Stimulated activated CD4-positive, alpha-beta T cell treated with anti-CD3 and anti-CD28 coated beads, Interleukin-12 subunit alpha, Interleukin-12 subunit beta, amount 100 ng/mL, for 24 hours (primary cell): ENCODE measurements around the gene TBPL1.
A peak's percentile ranks its signal among the peaks of the same experiment; 100 is the strongest.
"Not testable (repeated sequence)": the region's sequence is repeated elsewhere in the genome, so short reads cannot be mapped to it uniquely, and the experiment has no call there.

Experiments
- DNase-seq, 2 experiments: peaks; one replicate each; pipeline ENCODE4 v3.0.0-alpha.2; 2020; ENCODE audit warnings: low read depth in 2 of 2

Gene TBPL1

GRCh38 chr6:133952815-133953633 lies at the start of gene TBPL1:
TSS of gene TBPL1 (plus strand) at chr6:133953224. CDS start at chr6:133980126, 26,902 bp downstream.
- peak; percentile 88 to 91 for DNase-seq

DNA sequence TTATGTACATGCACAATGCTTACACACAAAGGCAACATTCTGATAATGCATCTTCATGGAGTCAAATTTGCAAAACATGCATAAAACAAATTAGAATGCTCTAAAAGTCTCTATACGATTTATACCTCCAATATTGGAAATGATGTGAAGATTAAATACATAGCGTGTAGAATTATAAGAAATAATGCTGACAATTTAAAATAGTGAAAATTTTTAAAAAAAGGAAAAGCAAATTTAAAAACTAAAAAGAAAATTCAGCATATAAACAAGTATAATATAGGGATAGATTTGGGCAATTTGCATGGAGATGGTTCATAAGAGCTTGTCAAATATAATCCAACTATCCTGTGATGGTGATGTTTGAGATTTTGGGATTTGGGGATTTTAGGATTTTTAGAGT lies 49.2 kb upstream of the TBPL1 start:
- DNase-seq: no peak

GRCh38 chr6:133906050-133906449 lies 47.0 kb upstream of the TBPL1 start:
- no peak for DNase-seq

- DNase-seq: peak; percentile 56 to 83
Measured at GRCh38 chr6:133916650-133917151, 36.3 kb upstream of the TBPL1 start.

GRCh38 chr6:133917781-133918180 lies 35.2 kb upstream of the TBPL1 start:
- no peak for DNase-seq

- no peak for DNase-seq
Measured at GRCh38 chr6:133918208-133918930, 34.7 kb upstream of the TBPL1 start.

GRCh38 chr6:133919362-133919761 lies 33.7 kb upstream of the TBPL1 start:
- no peak for DNase-seq

- DNase-seq: peak; percentile 33 to 77
Measured at GRCh38 chr6:133921249-133921859, 31.7 kb upstream of the TBPL1 start.

DNA sequence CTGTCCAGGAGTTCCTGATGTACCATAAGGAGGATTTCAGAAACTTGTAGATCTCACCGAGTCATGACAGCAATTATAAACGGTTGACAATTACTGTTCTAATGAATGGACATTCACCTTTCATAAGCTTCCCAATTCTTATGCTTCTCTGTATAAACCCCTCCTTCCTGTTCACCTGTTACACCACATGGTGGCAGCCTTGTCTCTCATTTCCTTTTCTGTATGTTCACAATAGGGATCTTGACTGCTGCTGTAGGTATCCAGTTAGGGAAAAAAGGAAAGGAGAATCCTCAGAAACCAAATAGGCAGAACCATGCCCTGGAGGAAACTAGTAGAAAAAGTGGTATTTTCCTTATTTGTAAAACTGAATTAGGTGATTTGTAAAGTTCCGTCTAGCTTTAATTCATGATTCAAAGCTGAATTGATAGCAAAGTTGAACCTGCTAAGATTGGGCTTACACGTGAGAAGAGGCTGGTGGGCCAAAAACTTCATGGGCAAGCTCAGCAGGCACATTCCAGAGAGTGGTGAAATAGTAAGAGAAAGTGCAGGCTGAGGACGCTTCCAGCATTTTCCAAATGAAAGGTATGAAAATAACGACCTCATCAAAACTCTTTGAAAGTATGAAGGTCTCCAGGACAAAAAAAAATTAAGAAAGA lies 29.0 kb upstream of the TBPL1 start:
- DNase-seq: peak; percentile 22 to 31

GRCh38 chr6:133931221-133931620 lies 21.8 kb upstream of the TBPL1 start:
- not testable (repeated sequence) for DNase-seq

DNA sequence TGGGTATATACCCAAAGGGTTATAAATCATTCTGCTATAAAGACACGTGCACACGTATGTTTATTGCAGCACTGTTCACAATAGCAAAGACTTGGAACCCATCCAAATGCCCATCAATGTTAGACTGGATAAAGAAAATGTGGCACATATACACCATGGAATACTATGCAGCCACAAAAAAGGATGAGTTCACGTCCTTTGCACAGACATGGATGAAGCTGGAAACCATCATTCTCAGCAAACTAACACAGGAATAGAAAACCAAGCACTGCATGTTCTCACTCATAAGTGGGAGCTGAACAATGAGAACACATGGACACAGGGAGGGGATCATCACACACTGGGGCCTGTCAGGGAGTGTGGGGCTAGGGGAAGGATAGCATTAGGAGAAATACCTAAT lies 16.7 kb upstream of the TBPL1 start:
- not testable (repeated sequence) for DNase-seq

DNA sequence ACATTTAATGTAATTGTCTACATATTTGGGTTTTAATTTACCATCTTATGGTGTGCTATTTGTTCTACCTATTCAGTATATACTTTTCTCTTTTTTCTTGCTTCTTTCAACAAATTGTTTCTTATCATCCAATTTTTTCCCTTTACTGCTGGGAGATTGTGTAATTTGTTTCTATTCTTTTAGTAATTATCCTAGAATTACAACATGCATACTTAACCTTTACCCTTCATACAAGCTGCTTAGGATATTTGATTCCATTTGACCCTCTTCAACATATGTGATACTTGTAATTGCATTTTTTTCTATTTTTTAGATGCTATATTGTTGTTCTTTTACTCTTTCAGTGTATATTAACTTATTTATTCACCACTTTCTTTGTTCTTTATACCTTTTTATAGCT lies 15.1 kb upstream of the TBPL1 start:
- no peak for DNase-seq

DNA sequence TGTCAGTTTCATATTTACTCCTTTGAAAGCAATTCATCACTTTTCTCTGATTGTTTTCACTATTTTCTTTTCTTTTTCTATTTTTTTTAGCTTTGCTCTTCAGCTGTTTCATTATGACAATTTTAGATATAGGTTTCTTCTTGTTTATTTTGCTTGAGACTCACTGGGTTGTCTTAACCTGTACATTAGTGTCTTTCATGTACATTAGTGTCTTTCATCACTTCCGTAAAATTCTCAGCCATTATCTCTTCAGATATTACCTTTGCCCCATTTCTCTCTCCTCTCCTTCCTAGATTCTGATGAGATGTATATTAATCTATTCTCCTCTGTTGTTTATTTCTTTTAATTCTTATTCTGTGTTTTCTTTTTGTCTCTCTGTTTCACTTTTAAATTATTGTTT lies 14.5 kb upstream of the TBPL1 start:
- DNase-seq: no peak

- no peak for DNase-seq
Measured at GRCh38 chr6:133939778-133940667, 13.0 kb upstream of the TBPL1 start.

GRCh38 chr6:133945158-133945557 lies 7.9 kb upstream of the TBPL1 start:
- no peak for DNase-seq

GRCh38 chr6:133947302-133947900 lies 5.6 kb upstream of the TBPL1 start:
- DNase-seq: no peak

DNA sequence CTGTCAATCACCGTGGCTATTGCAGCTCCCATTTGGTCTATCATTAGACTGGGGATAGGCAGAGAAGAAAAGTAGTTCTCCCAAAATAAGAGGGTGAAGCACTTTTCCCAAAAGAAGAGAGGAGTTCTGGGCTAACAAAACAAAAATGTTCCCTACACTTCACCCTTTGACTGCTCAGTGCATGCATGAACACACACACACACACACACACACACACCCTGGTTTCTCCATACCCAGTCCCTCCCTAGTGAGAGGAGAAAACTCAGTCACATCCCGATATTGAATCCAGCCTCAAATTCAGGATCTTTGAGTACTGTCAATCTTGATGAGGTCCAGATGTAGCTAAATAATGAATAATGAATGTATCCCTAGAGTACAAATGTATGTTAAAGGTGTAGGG lies 4.6 kb upstream of the TBPL1 start:
- no peak for DNase-seq

GRCh38 chr6:133951227-133951626 lies 1.8 kb upstream of the TBPL1 start:
- no peak for DNase-seq

- DNase-seq: peak; percentile 12 to 19
Measured at GRCh38 chr6:133951881-133952814, 876 bp upstream of the TBPL1 start.
